Vagina (tissue), 2 donors: ENCODE results near the gene MGAM2. TPM values are rescaled to one million over a fixed set of nuclear protein-coding genes. Genes with fewer than 3 reads are reported as not detected.

Source experiments
- DNase-seq, 2 donors: peaks; one replicate each; pipeline ENCODE4 v3.0.0-alpha.2; 2017; ENCODE audit errors: extremely low spot score in 2 of 2
- H3K27ac ChIP-seq: fragments of 200-600 bp; sonication (generic); one replicate; pipeline ENCODE4 v1.5.1; 2019
- H3K27me3 ChIP-seq: fragments of 200-600 bp; sonication (generic); one replicate; pipeline ENCODE4 v1.5.1; 2019
- H3K36me3 ChIP-seq, 2 donors: fragments of 200-600 bp; sonication (generic); one replicate each; pipeline ENCODE4 v1.5.1; 2017 to 2019
- H3K4me1 ChIP-seq: fragments of 200-600 bp; sonication (generic); one replicate; pipeline ENCODE4 v1.5.1; 2019
- H3K4me3 ChIP-seq, 2 donors: fragments of 200-600 bp; sonication (generic); 1 replicate in 1 of 2; 2 replicates in 1 of 2; pipeline ENCODE4 v1.5.1; 2016 to 2019
- H3K9me3 ChIP-seq: fragments of 200-600 bp; sonication (generic); one replicate; pipeline ENCODE4 v1.5.1; 2019
- CTCF ChIP-seq, 3 experiments: fragments of 450-650 bp in 2 of 3; fragments of 200-600 bp in 1 of 3; sonication (generic) in 1 of 3; IDR thresholded peaks; one replicate each; pipeline ENCODE4 v1.5.1; 2017 to 2019; ENCODE audit warnings: antibody characterized with exemption in 3 of 3, mild to moderate bottlenecking in 2 of 3, moderate library complexity in 2 of 3
- POLR2A ChIP-seq, 2 donors: fragments of 450-650 bp; IDR thresholded peaks; one replicate each; pipeline ENCODE4 v1.6.1; 2017; ENCODE audit warnings: antibody characterized with exemption in 2 of 2, mild to moderate bottlenecking in 2 of 2, moderate library complexity in 2 of 2
- POLR2AphosphoS5 ChIP-seq, 2 donors: sonication (generic); formaldehyde crosslinking; IDR thresholded peaks; one replicate each; pipeline ENCODE4 v1.9.0; 2017; ENCODE audit warnings: antibody characterized with exemption in 2 of 2, mild to moderate bottlenecking in 2 of 2, low read depth in 1 of 2; ENCODE audit not compliant: insufficient read depth in 1 of 2
- intact Hi-C: fragments of 100-400 bp; cut with DNase I; formaldehyde crosslinking; loops from one replicate; pipeline ENCODE4 v1.15.1; 2023
- total RNA-seq: library from RNA; depleted of rRNA; stranded (reverse); fragments of >200 nt; gene quantifications from one replicate; pipeline ENCODE4 v1.2.3, GENCODE V29; 2016

The MGAM2 gene
- total RNA-seq, 1 donor from 2014 or later = not detected

- Histone ChIP-seq H3K4me1 (no peaks in the 10 kb centered on the region), H3K27me3 (no peaks in the 10 kb centered on the region), H3K4me3 (no peak overlapping the region), H3K9me3 (no peaks in the 10 kb centered on the region), H3K36me3 (no peaks in the 10 kb centered on the region), H3K27ac (no peak overlapping the region)
- intact Hi-C loops = no loop called here
- no peak for TF ChIP-seq CTCF (IDR thresholded peaks at IDR 0.05)
- TF ChIP-seq POLR2A (IDR thresholded peaks at IDR 0.05) = no peak
- TF ChIP-seq POLR2AphosphoS5 (IDR thresholded peaks at IDR 0.05; ENCODE audit: insufficient read depth in 1 of 2, low read depth in 1 of 2) = no peak
- DNase-seq = no peak
Measured at GRCh38 chr7:142120524-142120923, 9.0 kb downstream of the MGAM2 start.

- H3K27ac ChIP-seq = no peak overlapping the region
Measured at GRCh38 chr7:142123184-142123583, 11.7 kb downstream of the MGAM2 start.

DNA sequence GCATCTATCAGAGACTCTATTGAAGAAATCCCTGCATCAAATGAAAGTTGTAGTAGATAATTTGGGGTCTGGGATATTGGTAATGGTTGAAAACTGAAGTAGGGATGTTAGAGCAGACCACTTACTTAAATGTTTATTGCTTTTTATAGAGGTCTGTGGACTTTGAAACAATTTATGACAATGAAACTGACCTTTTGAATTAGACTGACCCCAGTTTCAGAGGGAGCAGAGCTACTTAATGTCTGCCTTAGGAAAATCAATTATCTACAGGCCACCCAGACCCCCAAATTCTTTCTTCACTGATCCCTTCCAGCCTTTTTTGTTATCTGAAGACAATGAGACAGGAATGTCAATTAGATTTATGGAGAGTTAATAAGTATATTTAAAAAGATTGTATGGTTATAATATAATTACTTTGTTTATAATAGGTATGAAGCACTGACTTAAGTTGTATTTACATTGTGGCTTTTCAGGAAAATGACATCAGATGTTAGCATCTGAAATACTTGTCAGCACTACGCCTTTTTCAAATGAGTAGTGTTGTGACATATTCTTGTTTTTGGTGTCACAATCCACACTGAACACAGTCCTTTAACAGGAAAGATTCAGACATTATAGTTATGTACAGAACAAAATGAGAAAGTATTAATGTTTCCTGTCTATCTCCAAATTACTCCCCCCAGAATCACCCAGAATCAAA is 13.9 kb downstream of the MGAM2 start:
- no peak for DNase-seq
- H3K4me1 ChIP-seq = no peaks in the 10 kb centered on the region
- H3K27ac ChIP-seq = no peak overlapping the region
- intact Hi-C loops = no loop called here
- no peak overlapping the region for H3K4me3 ChIP-seq
- H3K27me3 ChIP-seq = no peaks in the 10 kb centered on the region
- no peaks in the 10 kb centered on the region for H3K36me3 ChIP-seq
- TF ChIP-seq POLR2AphosphoS5 (IDR thresholded peaks at IDR 0.05; ENCODE audit: insufficient read depth in 1 of 2, low read depth in 1 of 2) (no peak), CTCF (IDR thresholded peaks at IDR 0.05) (no peak), POLR2A (IDR thresholded peaks at IDR 0.05) (no peak)
- H3K9me3 ChIP-seq = no peaks in the 10 kb centered on the region

More at GRCh38 chr7:142123184-142123583, 11.7 kb downstream of the MGAM2 start:
- Histone ChIP-seq H3K36me3 (no peaks in the 10 kb centered on the region), H3K4me1 (no peaks in the 10 kb centered on the region), H3K27me3 (no peaks in the 10 kb centered on the region), H3K9me3 (no peaks in the 10 kb centered on the region), H3K4me3 (no peak overlapping the region)
- TF ChIP-seq POLR2AphosphoS5 (IDR thresholded peaks at IDR 0.05; ENCODE audit: insufficient read depth in 1 of 2, low read depth in 1 of 2) (no peak), POLR2A (IDR thresholded peaks at IDR 0.05) (no peak), CTCF (IDR thresholded peaks at IDR 0.05) (no peak)
- intact Hi-C loops = no loop called here
- DNase-seq = no peak

DNA sequence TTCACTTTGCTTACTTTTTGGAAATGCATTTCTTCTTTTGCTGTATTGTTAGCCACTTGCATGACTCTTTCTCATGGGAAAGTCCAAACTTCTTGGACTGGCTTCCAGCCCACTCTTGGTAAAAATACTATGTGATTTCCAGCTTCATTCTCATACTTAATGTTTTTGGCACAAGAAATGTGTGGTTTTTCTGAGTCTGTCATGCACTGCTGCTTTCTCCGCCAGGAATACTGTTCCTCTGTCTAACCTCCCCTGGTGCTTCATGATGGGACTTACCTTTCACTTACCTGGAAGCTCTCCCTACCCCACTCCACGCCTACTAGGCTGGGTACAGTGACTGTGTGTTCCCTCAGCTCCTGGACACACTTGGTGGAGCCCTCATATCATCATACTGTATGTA is 18.7 kb downstream of the MGAM2 start:
- no peaks in the 10 kb centered on the region for H3K27me3 ChIP-seq
- no peak overlapping the region for H3K27ac ChIP-seq
- TF ChIP-seq CTCF (IDR thresholded peaks at IDR 0.05) = no peak
- TF ChIP-seq POLR2AphosphoS5 (IDR thresholded peaks at IDR 0.05; ENCODE audit: insufficient read depth in 1 of 2, low read depth in 1 of 2) = no peak
- TF ChIP-seq POLR2A (IDR thresholded peaks at IDR 0.05) = no peak
- intact Hi-C loops = no loop called here
- H3K4me3 ChIP-seq = no peak overlapping the region
- no peak for DNase-seq
- H3K36me3 ChIP-seq = no peaks in the 10 kb centered on the region
- no peaks in the 10 kb centered on the region for H3K4me1 ChIP-seq
- H3K9me3 ChIP-seq = no peaks in the 10 kb centered on the region

- Histone ChIP-seq H3K27me3 (no peaks in the 10 kb centered on the region), H3K4me1 (no peaks in the 10 kb centered on the region), H3K36me3 (no peaks in the 10 kb centered on the region), H3K27ac (no peak overlapping the region), H3K9me3 (no peaks in the 10 kb centered on the region), H3K4me3 (no peak overlapping the region)
- intact Hi-C loops = no loop called here
- TF ChIP-seq POLR2A (IDR thresholded peaks at IDR 0.05) (no peak), CTCF (IDR thresholded peaks at IDR 0.05) (no peak), POLR2AphosphoS5 (IDR thresholded peaks at IDR 0.05; ENCODE audit: insufficient read depth in 1 of 2, low read depth in 1 of 2) (no peak)
- DNase-seq = no peak
Measured at GRCh38 chr7:142131439-142132185, 20.1 kb downstream of the MGAM2 start.
